ENCODE measurements around the gene GCSH.

The GCSH gene

DNA sequence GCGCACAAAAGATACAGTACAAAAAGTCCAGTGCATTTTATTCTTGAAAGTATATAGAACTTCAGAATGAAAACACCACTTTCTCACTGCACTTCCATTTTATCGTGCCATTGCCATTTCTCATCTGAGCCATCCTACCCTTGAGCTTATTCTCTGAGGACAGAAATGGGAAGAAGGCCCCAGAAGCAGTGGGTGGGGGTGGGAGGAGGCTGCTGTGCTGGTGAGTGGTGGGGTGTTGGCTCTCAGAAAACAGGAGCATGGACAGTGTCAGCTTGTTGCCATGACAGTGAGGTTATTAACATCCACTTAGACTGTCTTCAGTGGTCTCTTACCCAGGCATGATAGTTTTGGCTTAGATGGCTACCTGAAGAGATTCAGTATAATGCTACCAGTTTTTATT is 56.1 kb downstream of the GCSH start:
- no peak for DNase-seq

GRCh38 chr16:81036751-81037350 is 59.3 kb downstream of the GCSH start:
- no peak for DNase-seq

GRCh38 chr16:81035975-81036750 is 60.0 kb downstream of the GCSH start:
- DNase-seq: peak; percentile 54

DNA sequence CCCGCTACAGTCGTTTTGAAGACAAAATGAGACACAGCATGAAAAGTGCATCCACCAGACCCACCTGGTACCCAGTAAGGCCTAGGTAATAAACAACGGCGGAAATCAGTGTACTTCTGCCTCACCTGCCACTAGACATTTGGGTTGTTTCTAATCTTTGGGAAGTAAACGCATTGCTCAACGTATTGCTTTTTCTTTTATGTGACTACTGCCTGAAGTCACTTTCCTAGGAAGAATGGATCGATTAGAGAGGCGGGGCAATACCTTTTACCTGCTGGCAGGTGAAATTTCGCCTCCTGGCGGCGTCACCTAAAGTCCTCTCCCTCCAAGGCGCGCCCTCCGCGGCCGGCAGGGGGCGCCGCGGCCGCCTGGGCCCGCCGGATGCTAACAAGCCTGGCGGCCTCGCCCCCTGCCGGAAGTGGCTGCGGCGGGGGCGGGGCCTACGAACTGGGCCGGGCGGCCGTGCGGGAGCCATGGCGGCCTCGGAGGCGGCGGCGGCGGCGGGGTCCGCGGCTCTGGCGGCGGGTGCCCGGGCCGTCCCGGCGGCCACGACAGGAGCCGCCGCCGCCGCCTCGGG is 60.7 kb downstream of the GCSH start, which contains the start of gene ATMIN:
Gene ATMIN, plus strand, starts transcription at position 445 of the 577 bp plus-strand sequence. Its CDS starts 29 bp downstream, at position 474.
- DNase-seq: peak; percentile 88

All from stimulated activated CD8-positive, alpha-beta memory T cell treated with anti-CD3 and anti-CD28 coated beads, Interleukin-4, amount 100 ng/mL, for 48 hours (primary cell).